Ovary (tissue), 9 donors: ENCODE results near the gene GPSM1. TPM values are rescaled to one million over a fixed set of nuclear protein-coding genes. Genes with fewer than 3 reads are reported as not detected.

Experiments
- DNase-seq, 5 donors: peaks; one replicate each; pipeline ENCODE4 v3.0.0-alpha.2; 2019 to 2020
- H3K27ac ChIP-seq, 2 donors: fragments of 200-600 bp; one replicate each; pipeline versions ENCODE4 v1.5.1 to v1.8.0; 2019 to 2022
- H3K27me3 ChIP-seq: fragments of 200-600 bp; one replicate; pipeline ENCODE4 v1.8.0; 2022
- H3K36me3 ChIP-seq: fragments of 200-600 bp; sonication (generic); one replicate; pipeline ENCODE4 v1.5.1; 2019
- H3K4me1 ChIP-seq: one replicate; pipeline ENCODE4 v1.8.1; 2013; ENCODE audit warnings: mild to moderate bottlenecking, moderate library complexity; ENCODE audit not compliant: insufficient read depth
- H3K4me3 ChIP-seq: fragments of 200-600 bp; sonication (generic); one replicate; pipeline ENCODE4 v1.5.1; 2017
- H3K9me3 ChIP-seq, 2 donors: fragments of 200-600 bp in 1 of 2; sonication (generic) in 1 of 2; one replicate each; pipeline versions ENCODE4 v1.5.1 to v1.8.1; 2013 to 2019; ENCODE audit warnings: mild to moderate bottlenecking in 1 of 2, moderate library complexity in 1 of 2
- CTCF ChIP-seq, 3 donors: fragments of 450-650 bp in 2 of 3; fragments of 200-600 bp in 1 of 3; IDR thresholded peaks; one replicate each; pipeline versions ENCODE4 v1.5.1 to v1.8.0; 2016 to 2022; ENCODE audit warnings: antibody characterized with exemption in 3 of 3, mild to moderate bottlenecking in 1 of 3
- EP300 ChIP-seq: sonication (generic); formaldehyde crosslinking; IDR thresholded peaks from one replicate; pipeline ENCODE4 v1.6.1; 2017; ENCODE audit warnings: antibody characterized with exemption
- POLR2A ChIP-seq: fragments of 450-650 bp; IDR thresholded peaks from one replicate; pipeline ENCODE4 v1.6.1; 2017; ENCODE audit warnings: antibody characterized with exemption, mild to moderate bottlenecking, moderate library complexity
- WGBS, 3 donors: extraction: QIAGEN DNeasy Blood & Tissue Kit in 1 of 3; methylation state at CpG; one replicate each; pipeline versions ENCODE4 v1.1.5 to v1.1.7; 2013 to 2017; 5-methylcytosine and 5-hydroxymethylcytosine counted together
- intact Hi-C, 4 donors: fragments of 100-400 bp; cut with DNase I; formaldehyde crosslinking; loops; one replicate each; pipeline versions ENCODE4 v1.11.0 to v1.15.1; 2022 to 2023
- polyA plus RNA-seq, 2 donors: library from polyadenylated mRNA; stranded (reverse); fragments of 200-250 nt in 1 of 2; fragments of 350-450 nt in 1 of 2; fragmentation: Illumina TruSeq in 1 of 2; extraction: RNeasy Lipid Tissue Mini Kit (QIAGEN cat#74804) in 1 of 2; gene quantifications; one replicate each; pipeline ENCODE4 v1.2.3, GENCODE V29; 2013 to 2014
- total RNA-seq, 7 donors: library from RNA; depleted of rRNA in 2 of 7; stranded (reverse); fragments of >200 nt in 2 of 7; fragmentation: NEBNext Ultra II Directional in 3 of 7; extraction: Animal tissue kit (Norgen Biotek cat#: 25700) in 3 of 7; gene quantifications; one replicate each; pipeline versions ENCODE4 v1.1.0 to v1.2.4, GENCODE V29; 2016 to 2023
- donor health status: DM: no; HTN: no; CAD: no; lungs with moderate emphysema.
- donor health status: DM: no; HTN: no; CAD: no.
- donor health status: Bipolar disorder and iron deficiency.
- donor health status: DM: yes; HTN: yes; CAD: no.
- donor health status: DM: no; HTN: no; CAD: no.
- donor health status: DM: yes; HTN: yes; CAD: no.

The GPSM1 gene
- total and polyA plus RNA-seq, 9 donors: 0.57 to 65.4 (median 36.3) TPM

- no peaks in the 10 kb centered on the region for H3K36me3 ChIP-seq
- no peak overlapping the region for H3K4me3 ChIP-seq
- no peaks in the 10 kb centered on the region for H3K27me3 ChIP-seq
- no peak for TF ChIP-seq POLR2A
- no peak for TF ChIP-seq EP300
- TF ChIP-seq CTCF (IDR thresholded peaks at IDR 0.05): no peak
- no peaks in the 10 kb centered on the region for H3K9me3 ChIP-seq
- peaks cover 4% of the 10 kb centered on the region for H3K4me1 ChIP-seq
- peak overlapping the region in 1 of 2 donors; percentile 36 for H3K27ac ChIP-seq
- DNase-seq: no peak
- intact Hi-C loops: no loop called here
- 75 to 81% (median 79%) methylated on average over 10 of the region's 10 CpGs for WGBS, 3 donors
Measured at GRCh38 chr9:136341769-136342168, 14.4 kb downstream of the GPSM1 start.

GRCh38 chr9:136342181-136343120 is 15.1 kb downstream of the GPSM1 start:
- peak overlapping the region; percentile 39 for H3K4me3 ChIP-seq
- H3K27me3 ChIP-seq: no peaks in the 10 kb centered on the region
- H3K9me3 ChIP-seq: no peaks in the 10 kb centered on the region
- 13 to 18% (median 14%) methylated on average over 49 to 60 of the region's 60 CpGs for WGBS, 3 donors
- H3K4me1 ChIP-seq: peaks cover 4% of the 10 kb centered on the region
- no peaks in the 10 kb centered on the region for H3K36me3 ChIP-seq
- no peak for TF ChIP-seq CTCF (IDR thresholded peaks at IDR 0.05)
- no peak for TF ChIP-seq EP300
- no peak for TF ChIP-seq POLR2A
- peak overlapping the region in 1 of 2 donors; percentile 54 for H3K27ac ChIP-seq
- intact Hi-C loops: no loop called here
- peak; percentile 79 to 92 (median 86) for DNase-seq

GRCh38 chr9:136343121-136343883 is 16.0 kb downstream of the GPSM1 start:
- DNase-seq: no peak

More at GRCh38 chr9:136343121-136343883, 16.0 kb downstream of the GPSM1 start:
- Histone ChIP-seq H3K4me3 (no peak overlapping the region), H3K4me1 (peaks cover 4% of the 10 kb centered on the region), H3K36me3 (no peaks in the 10 kb centered on the region), H3K27ac (peak overlapping the region in 1 of 2 donors; percentile 54), H3K9me3 (no peaks in the 10 kb centered on the region), H3K27me3 (no peaks in the 10 kb centered on the region)
- intact Hi-C loops: no loop called here
- no peak for TF ChIP-seq POLR2A
- no peak for TF ChIP-seq EP300
- no peak for TF ChIP-seq CTCF (IDR thresholded peaks at IDR 0.05)
- 73 to 82% (median 76%) methylated on average over 23 of the region's 23 CpGs for WGBS, 3 donors
